ENCODE results near the gene TMA7B. TPM values are rescaled to one million over a fixed set of nuclear protein-coding genes. Genes with fewer than 3 reads are reported as not detected.

Gene TMA7B
- total and polyA plus RNA-seq, 2 donors (not counting 1 experiment from before 2014, with no cell fraction given): 0.85 to 1.4 TPM

DNA sequence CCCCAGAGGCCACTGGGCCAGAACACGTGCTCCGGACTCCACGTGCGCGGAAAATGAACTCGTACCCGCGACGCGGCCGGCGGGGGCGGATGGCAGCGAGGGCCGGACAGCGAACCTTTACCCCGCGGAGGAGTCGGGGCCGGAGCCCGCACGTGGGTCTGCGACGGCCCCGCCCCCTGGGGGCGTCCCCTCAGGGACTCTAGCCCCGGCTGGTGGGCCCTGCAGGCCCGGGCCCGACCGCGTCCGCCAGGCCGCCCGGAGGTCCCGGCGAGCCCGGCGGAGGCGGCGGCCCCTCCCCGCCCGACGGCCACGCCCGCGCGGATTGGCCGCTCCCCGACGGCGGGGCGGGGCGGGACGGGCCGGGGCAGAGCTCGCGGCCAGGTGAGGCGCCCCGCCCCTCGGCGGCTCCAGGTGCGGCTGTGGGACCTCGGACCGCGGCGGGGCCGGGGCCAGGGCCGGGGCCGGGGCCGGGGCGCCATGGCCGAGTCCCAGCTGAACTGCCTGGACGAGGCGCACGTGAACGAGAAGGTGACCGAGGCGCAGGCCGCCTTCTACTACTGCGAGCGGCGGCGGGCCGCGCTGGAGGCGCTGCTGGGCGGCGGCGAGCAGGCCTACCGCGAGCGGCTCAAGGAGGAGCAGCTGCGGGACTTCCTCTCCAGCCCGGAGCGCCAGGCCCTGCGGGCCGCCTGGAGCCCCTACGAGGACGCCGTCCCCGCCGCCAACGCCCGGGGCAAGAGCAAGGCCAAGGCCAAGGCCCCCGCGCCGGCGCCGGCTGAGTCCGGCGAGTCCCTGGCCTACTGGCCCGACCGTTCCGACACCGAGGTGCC is 34.6 kb downstream of the TMA7B start, which contains the start of gene FAM83F:
TSS of gene FAM83F (plus strand) at position 389 of the 827 bp plus-strand sequence. CDS start at position 478, 89 bp downstream.
- H3K4me1 Mint-ChIP-seq: peaks cover 7% of the 10 kb centered on the region
- DNase-seq (peak; percentile 55), ATAC-seq (ENCODE audit: low read depth) (peak; percentile 88)
- peaks cover 39% of the 10 kb centered on the region for H3K27me3 Mint-ChIP-seq
- Histone ChIP-seq H4K20me1 (ENCODE audit: control insufficient read depth, insufficient read depth, low read length, poor library complexity, severe bottlenecking) (no peaks in the 10 kb centered on the region), H3K79me2 (ENCODE audit: control insufficient read depth, insufficient read depth, low read length) (no peaks in the 10 kb centered on the region), H3K27me3 (replicated peaks in 1 of 4; ENCODE audit: control extremely low read depth in 1 of 4, control insufficient read depth in 3 of 4, insufficient read depth in 4 of 4, low read length in 3 of 4) (peaks cover 0 to 48% (median 21%) of the 10 kb centered on the region in 4 experiments), H3K4me3 (ENCODE audit: control extremely low read depth in 1 of 5, extremely low read depth in 1 of 5, insufficient read depth in 1 of 5, low read depth in 2 of 5, low read length in 4 of 5) (peak within 1 kb of the TSS in 3 of 5 experiments; percentile 8 to 37 (median 36)), H3K9ac (ENCODE audit: low read length) (peak within 1 kb of the TSS; percentile 44), H2AFZ (ENCODE audit: insufficient read depth, low read depth, low read length, poor library complexity, severe bottlenecking) (peak within 1 kb of the TSS; percentile 60), H3K4me1 (ENCODE audit: control insufficient read depth in 2 of 2, insufficient read depth in 2 of 2, low read length in 2 of 2) (peaks cover 11 to 13% of the 10 kb centered on the region in 2 donors), H3K4me2 (replicated peaks; ENCODE audit: low read depth, low read length, poor library complexity, severe bottlenecking) (peak within 1 kb of the TSS; percentile 79), H3K27ac (ENCODE audit: low read length in 2 of 2) (no peak within 1 kb of the TSS), H3K9me3 (ENCODE audit: control extremely low read depth in 1 of 3, control insufficient read depth in 2 of 3, insufficient read depth in 1 of 3, low read length in 2 of 3) (peaks cover 0 to 4% (median 0%) of the 10 kb centered on the region in 3 donors), H3K36me3 (replicated peaks in 1 of 2; ENCODE audit: control extremely low read depth in 1 of 2, control insufficient read depth in 1 of 2, extremely low read depth in 1 of 2, insufficient read depth in 2 of 2, low read length in 1 of 2) (no peaks in the 10 kb centered on the region)
- TF ChIP-seq, protein P1, sequence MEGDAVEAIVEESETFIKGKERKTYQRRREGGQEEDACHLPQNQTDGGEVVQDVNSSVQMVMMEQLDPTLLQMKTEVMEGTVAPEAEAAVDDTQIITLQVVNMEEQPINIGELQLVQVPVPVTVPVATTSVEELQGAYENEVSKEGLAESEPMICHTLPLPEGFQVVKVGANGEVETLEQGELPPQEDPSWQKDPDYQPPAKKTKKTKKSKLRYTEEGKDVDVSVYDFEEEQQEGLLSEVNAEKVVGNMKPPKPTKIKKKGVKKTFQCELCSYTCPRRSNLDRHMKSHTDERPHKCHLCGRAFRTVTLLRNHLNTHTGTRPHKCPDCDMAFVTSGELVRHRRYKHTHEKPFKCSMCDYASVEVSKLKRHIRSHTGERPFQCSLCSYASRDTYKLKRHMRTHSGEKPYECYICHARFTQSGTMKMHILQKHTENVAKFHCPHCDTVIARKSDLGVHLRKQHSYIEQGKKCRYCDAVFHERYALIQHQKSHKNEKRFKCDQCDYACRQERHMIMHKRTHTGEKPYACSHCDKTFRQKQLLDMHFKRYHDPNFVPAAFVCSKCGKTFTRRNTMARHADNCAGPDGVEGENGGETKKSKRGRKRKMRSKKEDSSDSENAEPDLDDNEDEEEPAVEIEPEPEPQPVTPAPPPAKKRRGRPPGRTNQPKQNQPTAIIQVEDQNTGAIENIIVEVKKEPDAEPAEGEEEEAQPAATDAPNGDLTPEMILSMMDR (IDR thresholded peaks at IDR 0.05): no peak
- TF ChIP-seq EZH2 (IDR thresholded peaks at IDR 0.05; ENCODE audit: borderline replicate concordance, insufficient read depth, low read depth, low read length, poor library complexity, severe bottlenecking): no peak
- intact Hi-C loops (cut with micrococcal nuclease): no loop called here
- 8% methylated on average over 115 of the region's 115 CpGs for WGBS (ENCODE audit: insufficient coverage)
- CTCF ChIA-PET: interaction anchor here (1.0 to 3.0 kb wide), 3 partner anchors 30 to 461 kb away, joined by 3 to 11 read pairs (median 8); no protein-coding TSS in a partner anchor
- no peaks in the 10 kb centered on the region for H3K9me3 Mint-ChIP-seq (ENCODE audit: insufficient read depth)
- peak within 1 kb of the TSS; percentile 48 for H3K4me3 Mint-ChIP-seq
- no peak within 1 kb of the TSS for H3K27ac Mint-ChIP-seq
- POLR2A ChIA-PET: no interaction called here

Data from B cell (primary cell).